Measurements from ENCODE around the gene VIPR2.
"Not testable (repeated sequence)": the region's sequence is repeated elsewhere in the genome, so short reads cannot be mapped to it uniquely, and the experiment has no call there.

Gene VIPR2

GRCh38 chr7:158994687-158995086, 150.0 kb downstream of the VIPR2 start:
- Histone ChIP-seq H3K4me3 (ENCODE audit: low read length) (no peak overlapping the region), H3K9me3 (ENCODE audit: control insufficient read depth, low read length) (peaks cover 21% of the 10 kb centered on the region), H3K27me3 (replicated peaks; ENCODE audit: control insufficient read depth, insufficient read depth, low read length) (peaks cover 36% of the 10 kb centered on the region), H3K9ac (ENCODE audit: low read length) (no peak overlapping the region), H3K36me3 (ENCODE audit: control insufficient read depth, insufficient read depth, low read length, severe bottlenecking) (no peaks in the 10 kb centered on the region), H3K4me1 (ENCODE audit: control insufficient read depth, insufficient read depth, low read length) (no peaks in the 10 kb centered on the region)
- no peak for DNase-seq (ENCODE audit: low read depth)

- no peaks in the 10 kb centered on the region for H3K36me3 ChIP-seq (ENCODE audit: control insufficient read depth, insufficient read depth, low read length, severe bottlenecking)
- no peak for DNase-seq (ENCODE audit: low read depth)
- H3K9me3 ChIP-seq (ENCODE audit: control insufficient read depth, low read length): peaks cover 21% of the 10 kb centered on the region
- H3K4me1 ChIP-seq (ENCODE audit: control insufficient read depth, insufficient read depth, low read length): no peaks in the 10 kb centered on the region
- H3K27me3 ChIP-seq (replicated peaks; ENCODE audit: control insufficient read depth, insufficient read depth, low read length): peaks cover 36% of the 10 kb centered on the region
- H3K4me3 ChIP-seq (ENCODE audit: low read length): no peak overlapping the region
- no peak overlapping the region for H3K9ac ChIP-seq (ENCODE audit: low read length)
Observed at GRCh38 chr7:158993591-158993990, 151.1 kb downstream of the VIPR2 start.

GRCh38 chr7:158992759-158993158, 151.9 kb downstream of the VIPR2 start:
- no peak overlapping the region for H3K4me3 ChIP-seq (ENCODE audit: low read length)
- peaks cover 36% of the 10 kb centered on the region for H3K27me3 ChIP-seq (replicated peaks; ENCODE audit: control insufficient read depth, insufficient read depth, low read length)
- peaks cover 21% of the 10 kb centered on the region for H3K9me3 ChIP-seq (ENCODE audit: control insufficient read depth, low read length)
- no peaks in the 10 kb centered on the region for H3K4me1 ChIP-seq (ENCODE audit: control insufficient read depth, insufficient read depth, low read length)
- DNase-seq (ENCODE audit: low read depth): no peak
- H3K9ac ChIP-seq (ENCODE audit: low read length): no peak overlapping the region
- no peaks in the 10 kb centered on the region for H3K36me3 ChIP-seq (ENCODE audit: control insufficient read depth, insufficient read depth, low read length, severe bottlenecking)

GRCh38 chr7:158991824-158992621, 152.6 kb downstream of the VIPR2 start:
- Histone ChIP-seq H3K9ac (ENCODE audit: low read length) (no peak overlapping the region), H3K27me3 (replicated peaks; ENCODE audit: control insufficient read depth, insufficient read depth, low read length) (peaks cover 36% of the 10 kb centered on the region), H3K4me3 (ENCODE audit: low read length) (no peak overlapping the region), H3K4me1 (ENCODE audit: control insufficient read depth, insufficient read depth, low read length) (no peaks in the 10 kb centered on the region), H3K9me3 (ENCODE audit: control insufficient read depth, low read length) (peaks cover 21% of the 10 kb centered on the region), H3K36me3 (ENCODE audit: control insufficient read depth, insufficient read depth, low read length, severe bottlenecking) (no peaks in the 10 kb centered on the region)
- no peak for DNase-seq (ENCODE audit: low read depth)

GRCh38 chr7:158988996-158989395, 155.7 kb downstream of the VIPR2 start:
- H3K36me3 ChIP-seq (ENCODE audit: control insufficient read depth, insufficient read depth, low read length, severe bottlenecking): no peaks in the 10 kb centered on the region
- no peaks in the 10 kb centered on the region for H3K4me1 ChIP-seq (ENCODE audit: control insufficient read depth, insufficient read depth, low read length)
- H3K4me3 ChIP-seq (ENCODE audit: low read length): no peak overlapping the region
- no peak overlapping the region for H3K9ac ChIP-seq (ENCODE audit: low read length)
- peaks cover 18% of the 10 kb centered on the region for H3K27me3 ChIP-seq (replicated peaks; ENCODE audit: control insufficient read depth, insufficient read depth, low read length)
- peaks cover 14% of the 10 kb centered on the region for H3K9me3 ChIP-seq (ENCODE audit: control insufficient read depth, low read length)
- no peak for DNase-seq (ENCODE audit: low read depth)

- H3K4me1 ChIP-seq (ENCODE audit: control insufficient read depth, insufficient read depth, low read length): no peaks in the 10 kb centered on the region
- H3K36me3 ChIP-seq (ENCODE audit: control insufficient read depth, insufficient read depth, low read length, severe bottlenecking): no peaks in the 10 kb centered on the region
- no peak overlapping the region for H3K4me3 ChIP-seq (ENCODE audit: low read length)
- peaks cover 8% of the 10 kb centered on the region for H3K9me3 ChIP-seq (ENCODE audit: control insufficient read depth, low read length)
- DNase-seq (ENCODE audit: low read depth): no peak
- H3K27me3 ChIP-seq (replicated peaks; ENCODE audit: control insufficient read depth, insufficient read depth, low read length): peaks cover 15% of the 10 kb centered on the region
- no peak overlapping the region for H3K9ac ChIP-seq (ENCODE audit: low read length)
Observed at GRCh38 chr7:158988302-158988862, 156.3 kb downstream of the VIPR2 start.

GRCh38 chr7:158987691-158988090, 157.0 kb downstream of the VIPR2 start:
- Histone ChIP-seq H3K9me3 (ENCODE audit: control insufficient read depth, low read length) (peaks cover 3% of the 10 kb centered on the region), H3K9ac (ENCODE audit: low read length) (no peak overlapping the region), H3K36me3 (ENCODE audit: control insufficient read depth, insufficient read depth, low read length, severe bottlenecking) (no peaks in the 10 kb centered on the region), H3K27me3 (replicated peaks; ENCODE audit: control insufficient read depth, insufficient read depth, low read length) (peaks cover 8% of the 10 kb centered on the region), H3K4me1 (ENCODE audit: control insufficient read depth, insufficient read depth, low read length) (no peaks in the 10 kb centered on the region), H3K4me3 (ENCODE audit: low read length) (no peak overlapping the region)
- no peak for DNase-seq (ENCODE audit: low read depth)

- no peak overlapping the region for H3K9ac ChIP-seq (ENCODE audit: low read length)
- H3K27me3 ChIP-seq (replicated peaks; ENCODE audit: control insufficient read depth, insufficient read depth, low read length): no peaks in the 10 kb centered on the region
- H3K4me3 ChIP-seq (ENCODE audit: low read length): no peak overlapping the region
- no peaks in the 10 kb centered on the region for H3K4me1 ChIP-seq (ENCODE audit: control insufficient read depth, insufficient read depth, low read length)
- DNase-seq (ENCODE audit: low read depth): no peak
- H3K36me3 ChIP-seq (ENCODE audit: control insufficient read depth, insufficient read depth, low read length, severe bottlenecking): no peaks in the 10 kb centered on the region
- H3K9me3 ChIP-seq (ENCODE audit: control insufficient read depth, low read length): peaks cover 19% of the 10 kb centered on the region
Observed at GRCh38 chr7:158985583-158985982, 159.1 kb downstream of the VIPR2 start.

GRCh38 chr7:158984007-158984406, 160.7 kb downstream of the VIPR2 start:
- H3K27me3 ChIP-seq (replicated peaks; ENCODE audit: control insufficient read depth, insufficient read depth, low read length); DNase-seq (ENCODE audit: low read depth); H3K36me3 ChIP-seq (ENCODE audit: control insufficient read depth, insufficient read depth, low read length, severe bottlenecking); H3K4me3 ChIP-seq (ENCODE audit: low read length); H3K4me1 ChIP-seq (ENCODE audit: control insufficient read depth, insufficient read depth, low read length); H3K9ac ChIP-seq (ENCODE audit: low read length): not testable (repeated sequence)
- H3K9me3 ChIP-seq (ENCODE audit: control insufficient read depth, low read length): peaks cover 19% of the 10 kb centered on the region

GRCh38 chr7:158982080-158982479, 162.6 kb downstream of the VIPR2 start:
- peak overlapping the region; percentile 17 for H3K4me3 ChIP-seq (ENCODE audit: low read length)
- H3K36me3 ChIP-seq (ENCODE audit: control insufficient read depth, insufficient read depth, low read length, severe bottlenecking); DNase-seq (ENCODE audit: low read depth); H3K4me1 ChIP-seq (ENCODE audit: control insufficient read depth, insufficient read depth, low read length); H3K27me3 ChIP-seq (replicated peaks; ENCODE audit: control insufficient read depth, insufficient read depth, low read length); H3K9ac ChIP-seq (ENCODE audit: low read length): not testable (repeated sequence)
- peaks cover 19% of the 10 kb centered on the region for H3K9me3 ChIP-seq (ENCODE audit: control insufficient read depth, low read length)

- DNase-seq (ENCODE audit: low read depth): no peak
- Histone ChIP-seq H3K9me3 (ENCODE audit: control insufficient read depth, low read length) (peaks cover 17% of the 10 kb centered on the region), H3K27me3 (replicated peaks; ENCODE audit: control insufficient read depth, insufficient read depth, low read length) (no peaks in the 10 kb centered on the region), H3K9ac (ENCODE audit: low read length) (no peak overlapping the region), H3K4me1 (ENCODE audit: control insufficient read depth, insufficient read depth, low read length) (peaks cover 4% of the 10 kb centered on the region), H3K36me3 (ENCODE audit: control insufficient read depth, insufficient read depth, low read length, severe bottlenecking) (no peaks in the 10 kb centered on the region), H3K4me3 (ENCODE audit: low read length) (no peak overlapping the region)
Observed at GRCh38 chr7:158979635-158980351, 164.9 kb downstream of the VIPR2 start.

All from adipocyte (in vitro differentiated cells).